GM10248 (cell line): Measurements from ENCODE around the gene RNF187.

Source experiments
- CTCF ChIA-PET: fragments of 300-600 bp; sonication (Branson Sonifier 250); formaldehyde crosslinking; extraction: SDS; loops from one replicate; lab custom pipeline; 2021; ENCODE audit warnings: antibody characterized with exemption; lab: Yijun Ruan, JAX
- POLR2A ChIA-PET: fragments of 350-650 bp; sonication (Branson Sonifier 250); formaldehyde crosslinking; extraction: SDS; loops from one replicate; lab custom pipeline; 2020; ENCODE audit warnings: antibody characterized with exemption; lab: Yijun Ruan, JAX
- DNase-seq: peaks from one replicate; pipeline ENCODE4 v3.0.0; 2012; ENCODE audit errors: extremely low spot score
- CTCF ChIP-seq: IDR thresholded peaks from 2 replicates; pipeline ENCODE4 v1.5.1; 2012; ENCODE audit warnings: mild to moderate bottlenecking, low read depth; ENCODE audit errors: extremely low read depth, missing control alignments, control extremely low read depth

The RNF187 gene

GRCh38 chr1:228471762-228472398 lies 15.3 kb upstream of the RNF187 start:
- TF ChIP-seq CTCF, result peak; percentile 62
- CTCF ChIA-PET, result interaction anchor here (0.9 to 3.3 kb wide), 14 partner anchors 9 to 755 kb away, joined by 3 to 17 read pairs (median 6); partner anchors contain the start of gene RNF187
- POLR2A ChIA-PET, result no interaction called here
- DNase-seq, result peak; percentile 61

GRCh38 chr1:228472655-228473054 lies 14.5 kb upstream of the RNF187 start:
- TF ChIP-seq CTCF, result no peak
- no peak for DNase-seq
- POLR2A ChIA-PET, result no interaction called here
- CTCF ChIA-PET, result interaction anchor here (1.0 to 3.3 kb wide), 14 partner anchors 7 to 754 kb away, joined by 3 to 17 read pairs (median 6); partner anchors contain the start of gene RNF187

DNA sequence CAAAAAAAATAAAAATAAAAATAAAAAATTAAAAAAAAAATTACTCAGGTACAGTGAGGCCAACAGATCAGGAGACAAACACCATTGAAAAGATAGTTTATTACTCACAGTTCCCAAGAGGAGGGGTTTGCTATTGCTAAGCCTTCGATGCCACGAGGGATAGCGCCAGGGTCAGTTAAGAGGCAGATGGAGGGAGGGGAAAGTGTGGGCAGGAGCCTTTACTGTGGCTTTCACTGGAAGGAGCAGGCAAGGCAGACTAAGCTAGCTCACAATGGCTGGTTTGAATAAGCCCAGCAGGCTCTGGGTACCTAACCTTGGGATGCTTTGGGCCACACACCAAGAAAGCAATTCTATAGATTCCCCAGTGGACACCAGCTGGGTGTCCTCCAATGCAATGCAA lies 12.7 kb upstream of the RNF187 start:
- TF ChIP-seq CTCF, result no peak
- no peak for DNase-seq
- CTCF ChIA-PET, result interaction anchor here (0.9 to 3.3 kb wide), 8 partner anchors 9 to 254 kb away, joined by 3 to 17 read pairs (median 5); partner anchors contain the start of gene RNF187
- POLR2A ChIA-PET, result no interaction called here

DNA sequence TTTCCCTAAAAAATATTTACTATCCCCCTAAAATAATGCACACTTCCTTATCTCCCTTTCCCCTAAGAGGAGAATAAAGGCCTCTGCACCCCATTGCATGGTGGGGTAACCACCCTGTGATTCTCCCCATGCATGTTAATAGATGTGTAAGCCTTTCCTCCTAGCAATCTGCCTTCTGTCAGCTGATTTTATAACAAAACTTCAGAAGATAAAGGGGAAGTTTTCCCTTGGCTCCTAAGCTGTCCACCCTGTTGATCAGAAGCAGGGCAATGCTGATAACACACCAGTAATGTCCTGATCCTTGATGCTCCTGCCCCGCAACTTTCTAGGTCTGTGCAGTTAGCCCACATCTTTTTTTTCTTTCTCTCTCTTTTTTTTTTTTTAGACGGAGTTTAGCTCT lies 11.4 kb upstream of the RNF187 start:
- ChIA-PET POLR2A (no interaction called here), CTCF (interaction anchor here (1.4 to 2.7 kb wide), 3 partner anchors 12 to 25 kb away, joined by 4 to 10 read pairs (median 5); no protein-coding TSS in a partner anchor)
- no peak for TF ChIP-seq CTCF
- DNase-seq, result no peak

GRCh38 chr1:228477263-228477662 lies 9.9 kb upstream of the RNF187 start:
- ChIA-PET CTCF (interaction anchor here (1.7 to 3.1 kb wide), 2 partner anchors 13 to 24 kb away, joined by 7 to 9 read pairs; no protein-coding TSS in a partner anchor), POLR2A (interaction anchor here (0.5 kb wide), 1 partner anchor 19 kb away, joined by 4 read pairs; no protein-coding TSS in a partner anchor)
- TF ChIP-seq CTCF, result no peak

DNA sequence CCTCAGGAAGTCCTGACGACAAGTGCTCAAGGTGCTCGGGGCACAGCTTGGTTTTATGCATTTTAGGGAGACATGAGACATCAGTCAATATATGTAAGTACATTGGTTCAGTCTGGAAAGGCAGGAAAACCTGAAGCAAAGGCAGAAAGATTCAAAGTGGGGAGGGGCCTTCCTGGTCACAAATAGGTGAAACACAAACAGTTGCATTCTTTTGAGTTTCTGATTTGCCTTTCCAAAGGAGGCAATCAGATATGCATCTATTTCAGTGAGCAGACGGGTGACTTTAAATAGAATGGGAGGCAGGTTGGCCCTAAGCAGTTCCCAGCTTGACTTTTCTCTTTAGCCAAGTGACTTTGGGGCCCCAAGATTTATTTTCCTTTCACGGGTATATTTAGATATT lies 8.9 kb upstream of the RNF187 start:
- POLR2A ChIA-PET, result no interaction called here
- CTCF ChIA-PET, result interaction anchor here (1.9 to 3.1 kb wide), 2 partner anchors 9 to 23 kb away, joined by 4 to 9 read pairs; no protein-coding TSS in a partner anchor
- no peak for TF ChIP-seq CTCF

More at GRCh38 chr1:228477263-228477662, 9.9 kb upstream of the RNF187 start:
- no peak for DNase-seq

More for the DNA sequence above, 8.9 kb upstream of the RNF187 start:
- no peak for DNase-seq
